Left lung (tissue), 10 donors: ENCODE data around the gene KCNT1. TPM values are rescaled to one million over a fixed set of nuclear protein-coding genes. Genes with fewer than 3 reads are reported as not detected.

Source experiments
- ATAC-seq: fragments of 200-7000 bp; cut with Tn5 transposase; one replicate; pipeline ENCODE4 v1.9.1; 2020; ENCODE audit warnings: moderate library complexity
- DNase-seq, 4 donors: peaks; one replicate each; pipeline ENCODE4 v3.0.0-alpha.2; 2013 to 2020
- H3K27ac ChIP-seq, 2 donors: fragments of 200-600 bp; sonication (generic) in 1 of 2; one replicate each; pipeline versions ENCODE4 v1.5.0 to v1.8.0; 2020 to 2021
- H3K27me3 ChIP-seq, 2 donors: fragments of 200-600 bp; sonication (generic) in 1 of 2; one replicate each; pipeline versions ENCODE4 v1.5.0 to v1.8.0; 2020 to 2021
- H3K36me3 ChIP-seq, 2 donors: fragments of 200-600 bp; sonication (generic) in 1 of 2; one replicate each; pipeline versions ENCODE4 v1.5.0 to v1.8.0; 2020 to 2021
- H3K4me1 ChIP-seq, 2 donors: fragments of 200-600 bp; one replicate each; pipeline ENCODE4 v1.8.0; 2021
- H3K4me3 ChIP-seq, 2 donors: fragments of 200-600 bp; sonication (generic) in 1 of 2; one replicate each; pipeline versions ENCODE4 v1.5.0 to v1.8.0; 2020 to 2021; ENCODE audit warnings: mild to moderate bottlenecking in 1 of 2
- H3K9me3 ChIP-seq, 2 donors: fragments of 200-600 bp; sonication (generic) in 1 of 2; one replicate each; pipeline versions ENCODE4 v1.5.0 to v1.8.0; 2020 to 2021
- intact Hi-C, 2 donors: fragments of 100-400 bp; cut with DNase I; formaldehyde crosslinking; loops; one replicate each; pipeline versions ENCODE4 v1.11.2 to v1.14.2; 2022
- polyA plus RNA-seq, 6 donors: library from polyadenylated mRNA; unstranded; fragments of 120-200 nt; gene quantifications; one replicate each; pipeline ENCODE4 v1.2.1, GENCODE V29; 2013; ENCODE audit not compliant: insufficient read length in 6 of 6
- total RNA-seq, 2 donors: library from RNA; stranded (reverse); fragmentation: NEBNext Ultra II Directional; extraction: Animal tissue kit (Norgen Biotek cat#: 25700); gene quantifications; one replicate each; pipeline ENCODE4 v1.2.1, GENCODE V29; 2021
- TF ChIP-seq, protein P1 (sequence below), 2 donors: fragments of 200-600 bp; sonication (generic) in 1 of 2; IDR thresholded peaks; one replicate each; pipeline versions ENCODE4 v1.5.0 to v1.8.0; 2021; ENCODE audit warnings: antibody characterized with exemption in 2 of 2
- donor health status: DM: no; HTN: yes; CAD: no.
- donor health status: DM: no; HTN: no; CAD: no.

Gene KCNT1
- total and polyA plus RNA-seq, 8 donors = 0.26 to 0.89 (median 0.41) TPM

DNA sequence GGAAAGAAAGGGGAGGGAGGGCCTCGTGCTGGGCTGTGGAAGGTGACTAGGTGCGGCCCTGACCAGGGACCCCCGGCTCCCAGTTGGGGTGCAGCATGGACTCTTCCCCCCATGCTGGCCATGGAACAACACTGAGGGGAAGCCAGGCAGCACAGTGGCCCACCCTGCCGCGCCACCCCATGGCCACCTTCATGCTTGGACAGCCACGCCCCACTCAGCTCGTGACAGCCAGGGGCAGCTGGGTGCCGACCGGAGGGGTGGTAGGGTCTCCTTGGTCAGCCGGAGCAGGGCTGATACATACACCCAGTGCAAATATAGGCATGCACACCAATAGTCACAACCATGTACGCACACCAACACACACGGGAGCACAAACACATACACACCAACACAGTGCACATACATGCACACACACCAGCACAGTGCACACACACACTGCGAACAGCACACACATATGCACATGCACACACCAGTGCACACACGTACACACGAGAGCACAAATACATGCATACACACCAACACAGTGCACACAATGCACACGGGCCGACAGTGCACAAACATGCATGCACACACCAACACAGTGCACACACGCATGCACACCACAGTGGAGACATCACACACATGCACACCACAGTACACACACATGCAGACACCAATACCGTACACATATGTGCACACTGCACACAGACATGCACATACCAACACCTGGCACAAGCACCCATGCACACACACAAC lies 11.0 kb upstream of the KCNT1 start:
- no peaks in the 10 kb centered on the region for H3K9me3 ChIP-seq
- no peaks in the 10 kb centered on the region for H3K4me1 ChIP-seq
- TF ChIP-seq, protein P1, sequence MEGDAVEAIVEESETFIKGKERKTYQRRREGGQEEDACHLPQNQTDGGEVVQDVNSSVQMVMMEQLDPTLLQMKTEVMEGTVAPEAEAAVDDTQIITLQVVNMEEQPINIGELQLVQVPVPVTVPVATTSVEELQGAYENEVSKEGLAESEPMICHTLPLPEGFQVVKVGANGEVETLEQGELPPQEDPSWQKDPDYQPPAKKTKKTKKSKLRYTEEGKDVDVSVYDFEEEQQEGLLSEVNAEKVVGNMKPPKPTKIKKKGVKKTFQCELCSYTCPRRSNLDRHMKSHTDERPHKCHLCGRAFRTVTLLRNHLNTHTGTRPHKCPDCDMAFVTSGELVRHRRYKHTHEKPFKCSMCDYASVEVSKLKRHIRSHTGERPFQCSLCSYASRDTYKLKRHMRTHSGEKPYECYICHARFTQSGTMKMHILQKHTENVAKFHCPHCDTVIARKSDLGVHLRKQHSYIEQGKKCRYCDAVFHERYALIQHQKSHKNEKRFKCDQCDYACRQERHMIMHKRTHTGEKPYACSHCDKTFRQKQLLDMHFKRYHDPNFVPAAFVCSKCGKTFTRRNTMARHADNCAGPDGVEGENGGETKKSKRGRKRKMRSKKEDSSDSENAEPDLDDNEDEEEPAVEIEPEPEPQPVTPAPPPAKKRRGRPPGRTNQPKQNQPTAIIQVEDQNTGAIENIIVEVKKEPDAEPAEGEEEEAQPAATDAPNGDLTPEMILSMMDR (IDR thresholded peaks at IDR 0.05) = no peak
- intact Hi-C loops = no loop called here
- H3K36me3 ChIP-seq = no peaks in the 10 kb centered on the region
- ATAC-seq (no peak), DNase-seq (no peak)
- no peak overlapping the region for H3K4me3 ChIP-seq
- H3K27ac ChIP-seq = no peak overlapping the region
- peaks cover 0 to 78% of the 10 kb centered on the region in 2 donors for H3K27me3 ChIP-seq

DNA sequence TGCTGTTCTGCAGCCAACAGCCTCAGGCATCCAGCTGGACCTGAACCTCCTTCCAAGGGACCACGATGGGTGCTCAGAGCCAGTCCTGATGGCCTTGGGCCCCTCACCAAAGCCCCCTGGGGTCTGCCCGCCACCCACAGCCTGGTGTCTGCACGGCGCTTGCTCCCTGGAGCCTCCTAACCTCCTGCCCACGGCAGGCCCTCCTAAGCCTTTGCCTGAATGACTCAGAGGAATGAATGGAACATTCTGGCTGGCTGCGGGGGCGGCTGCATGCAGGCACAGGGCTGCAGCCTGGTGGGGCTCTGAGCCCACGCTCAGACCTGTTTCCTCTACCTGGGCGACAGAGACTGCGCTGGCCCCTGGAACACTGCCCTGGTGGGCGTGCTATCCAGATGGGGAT lies 9.6 kb upstream of the KCNT1 start:
- TF ChIP-seq, protein P1 (IDR thresholded peaks at IDR 0.05) = no peak

DNA sequence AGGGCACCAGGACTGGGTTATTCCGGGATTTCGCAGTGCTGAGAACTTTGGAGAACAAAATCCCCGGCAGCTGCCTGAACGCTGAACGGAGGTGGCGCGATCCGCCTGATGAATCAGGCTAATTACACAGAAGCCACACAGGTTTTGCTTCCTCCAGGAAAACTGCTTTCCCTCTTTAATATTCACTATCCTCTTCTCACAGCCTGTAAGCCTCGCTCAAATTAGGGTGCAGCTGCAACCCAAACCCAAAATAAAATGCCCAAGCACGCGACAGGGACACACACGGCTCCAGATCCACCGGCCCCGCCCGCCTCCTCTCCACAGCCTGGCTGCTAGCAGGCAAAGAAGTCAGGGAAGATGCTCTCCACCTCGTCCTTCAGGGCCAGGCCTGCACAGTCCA lies 8.7 kb upstream of the KCNT1 start:
- DNase-seq (no peak), ATAC-seq (no peak)
- TF ChIP-seq, protein P1 (IDR thresholded peaks at IDR 0.05) = no peak
- H3K9me3 ChIP-seq = no peaks in the 10 kb centered on the region
- no peaks in the 10 kb centered on the region for H3K4me1 ChIP-seq
- H3K27ac ChIP-seq = no peak overlapping the region
- H3K36me3 ChIP-seq = no peaks in the 10 kb centered on the region
- intact Hi-C loops = no loop called here
- no peak overlapping the region for H3K4me3 ChIP-seq
- H3K27me3 ChIP-seq = peaks cover 0 to 70% of the 10 kb centered on the region in 2 donors

More for the DNA sequence above, 9.6 kb upstream of the KCNT1 start:
- H3K27ac ChIP-seq = no peak overlapping the region
- H3K4me1 ChIP-seq = no peaks in the 10 kb centered on the region
- no peaks in the 10 kb centered on the region for H3K9me3 ChIP-seq
- no peak overlapping the region for H3K4me3 ChIP-seq
- no peak for ATAC-seq
- intact Hi-C loops = no loop called here
- H3K27me3 ChIP-seq = peaks cover 0 to 78% of the 10 kb centered on the region in 2 donors
- no peaks in the 10 kb centered on the region for H3K36me3 ChIP-seq
- DNase-seq = no peak

DNA sequence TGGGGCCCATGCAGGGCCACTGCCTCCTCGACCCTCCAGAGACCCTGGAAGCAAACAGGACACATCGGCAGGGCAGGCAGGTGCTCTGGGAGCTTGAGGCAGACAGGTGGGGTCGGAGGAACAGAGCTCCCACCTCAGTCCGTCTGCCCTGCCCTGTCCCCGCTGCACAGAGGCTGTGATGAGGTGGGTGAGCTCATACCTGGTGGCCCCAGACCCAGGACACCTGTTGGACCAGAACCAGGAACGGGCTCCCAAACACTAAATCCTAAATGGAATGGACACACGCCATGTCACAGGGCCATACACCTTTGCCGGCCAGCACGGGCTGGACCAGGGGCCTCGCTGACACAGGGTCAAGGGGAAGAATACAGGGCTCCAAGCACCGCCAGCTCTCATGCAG lies 8.2 kb upstream of the KCNT1 start:
- DNase-seq (no peak), ATAC-seq (no peak)
- H3K9me3 ChIP-seq = no peaks in the 10 kb centered on the region
- intact Hi-C loops = no loop called here
- H3K36me3 ChIP-seq = no peaks in the 10 kb centered on the region
- H3K27ac ChIP-seq = no peak overlapping the region
- H3K4me3 ChIP-seq = no peak overlapping the region
- H3K4me1 ChIP-seq = no peaks in the 10 kb centered on the region
- peaks cover 0 to 69% of the 10 kb centered on the region in 2 donors for H3K27me3 ChIP-seq
- TF ChIP-seq, protein P1 (IDR thresholded peaks at IDR 0.05) = no peak

DNA sequence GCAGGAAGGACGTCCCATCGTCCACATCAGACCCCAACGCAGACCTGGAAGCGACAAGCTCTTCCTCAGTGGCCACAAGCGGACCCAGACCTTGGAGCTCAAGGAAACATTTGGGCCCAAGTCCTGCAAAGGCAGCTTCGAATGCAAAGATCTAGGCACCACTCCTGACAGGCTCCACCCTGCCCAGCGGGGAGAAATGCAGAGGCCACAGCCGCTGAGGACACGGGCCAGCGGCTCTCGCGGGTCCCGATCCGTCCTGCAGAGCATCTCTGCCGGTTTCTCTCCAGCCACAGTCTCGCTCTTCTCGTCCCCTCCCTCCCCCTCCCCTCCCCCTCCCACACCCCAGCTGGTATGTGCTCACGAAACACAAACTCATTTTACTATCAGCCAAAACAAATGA lies 7.6 kb upstream of the KCNT1 start:
- ATAC-seq = no peak
- Histone ChIP-seq H3K27ac (no peak overlapping the region), H3K4me3 (no peak overlapping the region), H3K27me3 (peaks cover 0 to 70% of the 10 kb centered on the region in 2 donors), H3K9me3 (no peaks in the 10 kb centered on the region), H3K4me1 (no peaks in the 10 kb centered on the region), H3K36me3 (no peaks in the 10 kb centered on the region)
- TF ChIP-seq, protein P1 (IDR thresholded peaks at IDR 0.05) = no peak
- DNase-seq = no peak
- intact Hi-C loops = no loop called here
